Measurements from ENCODE around the gene LY6G6D.
A peak's percentile ranks its signal among the peaks of the same experiment; 100 is the strongest.

LY6G6D gene

GRCh38 chr6:31715022-31715958, at the start of gene LY6G6D:
TSS of gene LY6G6D (plus strand) at chr6:31715348. CDS start at chr6:31715356, 8 bp downstream.
- DNase-seq, result no peak

- DNase-seq, result peak; percentile 98
Measured at GRCh38 chr6:31665501-31666336, 49.4 kb upstream of the LY6G6D start, which contains the start of gene CSNK2B. TSS of gene CSNK2B (plus strand) at chr6:31666080. CDS start at chr6:31666832, 752 bp downstream.

GRCh38 chr6:31666337-31666965, 48.7 kb upstream of the LY6G6D start:
- DNase-seq, result no peak

- DNase-seq, result no peak
Measured at GRCh38 chr6:31669676-31670075, 45.5 kb upstream of the LY6G6D start, which contains the start of gene LY6G5B. TSS of gene LY6G5B (plus strand) at chr6:31669976. CDS start at chr6:31670951, 975 bp downstream.

GRCh38 chr6:31676322-31676903, 38.7 kb upstream of the LY6G6D start:
- DNase-seq, result no peak

GRCh38 chr6:31676904-31677303, 38.2 kb upstream of the LY6G6D start:
- DNase-seq, result no peak

GRCh38 chr6:31677955-31678354, 37.2 kb upstream of the LY6G6D start:
- DNase-seq, result no peak

- peak; percentile 80 for DNase-seq
Measured at GRCh38 chr6:31680226-31681134, 34.7 kb upstream of the LY6G6D start, which contains the start of gene LY6G5C. TSS of gene LY6G5C (minus strand) at chr6:31681067. CDS start at chr6:31680373, 694 bp downstream.

- peak; percentile 39 for DNase-seq
Measured at GRCh38 chr6:31681135-31681671, 33.9 kb upstream of the LY6G6D start.

- DNase-seq, result no peak
Measured at GRCh38 chr6:31683591-31683990, 31.6 kb upstream of the LY6G6D start.

GRCh38 chr6:31686483-31686882, 28.7 kb upstream of the LY6G6D start:
- DNase-seq, result no peak

- no peak for DNase-seq
Measured at GRCh38 chr6:31687321-31687720, 27.8 kb upstream of the LY6G6D start.

- no peak for DNase-seq
Measured at GRCh38 chr6:31687860-31688693, 27.1 kb upstream of the LY6G6D start.

GRCh38 chr6:31689249-31690110, 25.7 kb upstream of the LY6G6D start:
- peak; percentile 19 for DNase-seq

GRCh38 chr6:31690231-31691077, 24.7 kb upstream of the LY6G6D start:
- DNase-seq, result no peak

GRCh38 chr6:31691078-31691463, 24.1 kb upstream of the LY6G6D start:
- no peak for DNase-seq

GRCh38 chr6:31691564-31692108, 23.5 kb upstream of the LY6G6D start:
- DNase-seq, result no peak

GRCh38 chr6:31692353-31692752, 22.8 kb upstream of the LY6G6D start:
- DNase-seq, result no peak
